GM12864 (cell line): ENCODE data around the gene DDX1.

ENCODE experiments used
- DNase-seq: peaks from one replicate; pipeline ENCODE4 v3.0.0-alpha.2; 2011; ENCODE audit warnings: low read depth
- H3K4me3 ChIP-seq: 2 replicates; pipeline ENCODE4 v1.5.1; 2011; ENCODE audit warnings: mild to moderate bottlenecking, low read depth, low read length, control low read depth
- TF ChIP-seq, protein P1 (sequence below): IDR thresholded peaks from 2 replicates; pipeline ENCODE4 v1.5.1; 2011; ENCODE audit warnings: low read depth, mild to moderate bottlenecking, moderate library complexity, low read length, control low read depth, inconsistent platforms; ENCODE audit errors: missing control alignments

The DDX1 gene

DNA sequence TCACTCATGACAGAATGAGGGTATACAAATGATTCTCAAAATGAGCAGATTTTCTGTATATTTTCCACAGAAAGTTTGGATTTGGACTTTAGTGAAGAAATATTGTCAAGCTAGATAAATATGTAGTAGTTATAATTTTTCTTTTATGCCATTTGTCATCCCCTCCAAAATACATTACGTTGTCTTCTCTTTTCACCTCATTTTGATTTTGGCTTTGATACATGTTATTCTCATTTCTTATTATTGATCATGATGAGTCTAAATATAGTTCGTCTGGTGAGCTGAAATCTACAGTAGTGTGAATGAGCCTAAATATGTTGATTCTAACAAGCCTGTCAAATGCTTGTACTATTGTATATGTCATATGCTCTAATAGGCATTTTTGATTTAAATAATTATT is 12.3 kb downstream of the DDX1 start:
- TF ChIP-seq, protein P1, sequence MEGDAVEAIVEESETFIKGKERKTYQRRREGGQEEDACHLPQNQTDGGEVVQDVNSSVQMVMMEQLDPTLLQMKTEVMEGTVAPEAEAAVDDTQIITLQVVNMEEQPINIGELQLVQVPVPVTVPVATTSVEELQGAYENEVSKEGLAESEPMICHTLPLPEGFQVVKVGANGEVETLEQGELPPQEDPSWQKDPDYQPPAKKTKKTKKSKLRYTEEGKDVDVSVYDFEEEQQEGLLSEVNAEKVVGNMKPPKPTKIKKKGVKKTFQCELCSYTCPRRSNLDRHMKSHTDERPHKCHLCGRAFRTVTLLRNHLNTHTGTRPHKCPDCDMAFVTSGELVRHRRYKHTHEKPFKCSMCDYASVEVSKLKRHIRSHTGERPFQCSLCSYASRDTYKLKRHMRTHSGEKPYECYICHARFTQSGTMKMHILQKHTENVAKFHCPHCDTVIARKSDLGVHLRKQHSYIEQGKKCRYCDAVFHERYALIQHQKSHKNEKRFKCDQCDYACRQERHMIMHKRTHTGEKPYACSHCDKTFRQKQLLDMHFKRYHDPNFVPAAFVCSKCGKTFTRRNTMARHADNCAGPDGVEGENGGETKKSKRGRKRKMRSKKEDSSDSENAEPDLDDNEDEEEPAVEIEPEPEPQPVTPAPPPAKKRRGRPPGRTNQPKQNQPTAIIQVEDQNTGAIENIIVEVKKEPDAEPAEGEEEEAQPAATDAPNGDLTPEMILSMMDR: no peak
- no peak for DNase-seq
- H3K4me3 ChIP-seq: no peak overlapping the region

DNA sequence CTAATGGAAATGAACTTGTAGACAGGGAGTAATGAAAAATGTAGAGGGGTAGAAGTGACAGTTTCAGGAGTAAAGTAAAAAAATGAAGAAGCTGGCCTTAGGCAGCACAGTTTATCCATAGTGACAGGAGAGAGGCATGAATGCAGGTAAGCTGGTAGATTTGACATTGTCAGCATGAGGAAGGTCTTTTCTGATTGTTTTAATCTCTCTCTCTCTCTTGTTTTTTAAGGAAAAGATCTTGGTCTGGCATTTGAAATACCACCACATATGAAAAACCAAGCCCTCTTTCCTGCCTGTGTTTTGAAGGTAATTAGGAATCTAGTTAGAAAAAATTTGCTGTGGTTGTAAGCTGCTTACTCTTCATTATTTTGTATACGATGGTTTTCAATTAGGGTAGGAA is 14.1 kb downstream of the DDX1 start:
- H3K4me3 ChIP-seq: no peak overlapping the region
- TF ChIP-seq, protein P1: no peak
- no peak for DNase-seq

DNA sequence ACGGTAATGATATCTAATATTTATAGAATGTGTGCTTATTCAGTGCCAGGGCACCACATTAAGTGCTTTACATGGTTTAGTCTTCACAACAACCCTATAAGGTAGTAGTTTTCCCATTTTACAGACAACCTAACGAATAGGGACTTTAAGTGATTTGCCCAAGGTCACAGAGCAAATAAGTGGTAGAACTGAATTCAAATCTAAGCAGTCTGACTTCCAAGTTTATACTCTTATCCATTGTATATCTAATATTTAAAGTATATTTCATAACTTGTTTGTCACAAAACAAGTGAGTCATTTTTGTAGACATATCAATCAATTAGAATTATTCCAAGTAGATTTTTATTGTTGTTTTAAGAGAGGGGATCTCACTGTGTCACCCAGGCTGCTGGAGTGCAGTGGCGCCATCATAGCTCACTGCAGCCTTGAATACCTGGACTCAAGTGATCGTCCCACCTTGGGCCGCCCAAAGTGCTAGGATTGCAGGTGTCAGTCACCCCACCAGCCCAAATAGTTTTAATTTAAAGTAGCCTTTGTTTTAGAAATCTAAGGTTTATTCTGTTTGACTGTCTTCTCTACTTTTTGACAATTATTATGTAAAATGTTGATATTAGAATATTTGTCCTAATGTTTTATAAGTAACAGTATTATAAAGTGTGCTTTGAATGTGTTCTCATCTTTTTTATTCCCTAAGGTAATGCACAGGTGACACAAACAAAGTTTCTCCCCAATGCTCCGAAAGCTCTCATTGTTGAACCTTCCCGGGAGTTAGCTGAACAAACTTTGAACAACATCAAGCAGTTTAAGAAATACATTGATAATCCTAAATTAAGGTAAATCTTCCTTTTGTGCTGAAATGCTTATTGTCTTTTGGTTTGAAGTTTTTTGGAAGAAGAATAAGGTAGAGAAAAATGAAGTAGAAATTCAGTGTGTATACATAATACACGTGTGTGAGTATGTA is 15.1 kb downstream of the DDX1 start:
- no peak overlapping the region for H3K4me3 ChIP-seq
- TF ChIP-seq, protein P1: no peak
- DNase-seq: no peak

DNA sequence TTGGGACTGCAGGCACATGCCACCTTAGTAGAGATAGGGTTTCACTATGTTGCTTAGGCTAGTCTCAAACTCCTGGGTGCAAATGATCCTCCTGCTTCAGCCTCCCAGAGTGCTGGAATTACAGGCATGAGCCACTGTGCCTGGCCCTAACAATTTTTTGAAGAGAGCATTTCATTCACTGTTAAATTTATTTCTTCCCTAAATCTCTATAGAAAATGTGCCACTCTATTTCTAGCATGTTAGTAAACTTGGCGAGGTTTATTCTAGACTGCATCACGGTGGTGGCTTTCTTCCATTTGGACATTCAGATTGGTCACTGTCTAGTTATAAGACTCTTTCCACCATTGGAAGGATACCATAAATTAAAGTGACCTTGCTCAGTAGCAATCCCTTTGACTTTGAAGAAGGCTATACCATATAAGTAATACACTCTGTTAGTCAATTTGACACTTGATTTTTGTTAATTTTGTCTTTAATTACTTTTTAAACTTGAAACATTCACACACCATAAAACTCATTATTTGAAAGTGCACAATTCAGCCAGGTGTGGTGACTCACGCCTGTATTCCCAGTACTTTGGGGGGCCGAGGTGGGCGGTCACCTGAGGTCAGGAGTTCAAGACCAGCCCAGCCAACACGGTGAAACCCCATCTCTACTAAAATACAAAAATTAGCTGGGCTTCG is 16.2 kb downstream of the DDX1 start:
- H3K4me3 ChIP-seq: no peak overlapping the region
- TF ChIP-seq, protein P1: no peak
- DNase-seq: no peak

DNA sequence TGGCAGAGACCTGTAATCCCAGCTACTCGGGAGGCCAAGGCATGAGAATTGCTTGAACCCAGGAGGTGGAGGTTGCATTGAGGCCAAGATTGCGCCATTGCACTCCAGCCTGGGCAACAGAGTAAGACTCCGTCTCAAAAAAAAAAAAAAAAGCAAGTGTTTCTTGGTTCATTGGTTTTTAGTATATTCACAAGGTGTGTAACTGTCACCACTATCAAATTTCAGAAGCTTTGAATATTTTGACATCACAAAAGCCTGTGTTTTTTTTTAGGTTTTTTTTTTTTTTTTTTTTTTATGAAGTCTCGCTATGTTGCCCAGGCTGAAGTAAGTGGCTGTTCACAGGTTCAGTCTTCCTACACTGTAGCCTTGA is 16.7 kb downstream of the DDX1 start:
- H3K4me3 ChIP-seq: no peak overlapping the region
- DNase-seq: no peak
- TF ChIP-seq, protein P1: no peak

DNA sequence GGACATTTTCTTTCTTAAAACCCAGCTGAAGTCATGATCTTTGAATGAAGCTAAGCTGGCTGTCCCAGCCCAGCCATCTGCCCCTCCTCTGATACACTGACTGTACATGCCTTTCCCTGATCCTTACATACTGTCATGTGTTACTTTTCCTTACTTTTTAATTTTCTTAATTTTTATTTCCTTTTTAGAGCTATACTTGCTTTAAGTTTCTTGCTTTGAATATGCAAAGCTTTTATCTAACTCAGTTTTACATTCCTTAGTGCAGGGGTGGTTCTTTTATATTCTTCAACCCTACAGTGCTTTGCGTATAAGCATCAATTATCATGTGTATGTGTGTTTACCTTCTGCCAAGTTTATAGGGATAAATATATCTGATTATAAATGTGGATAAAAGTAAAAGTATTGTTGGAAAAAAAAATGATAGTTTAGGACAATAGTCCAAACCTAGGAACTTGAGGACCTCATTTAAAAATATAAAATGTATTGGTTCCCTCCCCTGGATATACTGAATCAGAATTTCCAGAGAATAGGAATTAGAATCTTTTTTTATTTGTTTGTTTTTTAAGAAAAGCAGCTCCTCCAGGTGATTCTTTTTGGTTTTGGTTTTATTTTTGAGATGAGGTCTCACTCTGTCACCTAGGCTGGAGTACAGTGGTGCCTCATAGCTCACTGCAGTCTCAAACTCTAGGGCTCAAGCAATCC is 17.8 kb downstream of the DDX1 start:
- DNase-seq: no peak
- no peak overlapping the region for H3K4me3 ChIP-seq
- TF ChIP-seq, protein P1: no peak
